ENCODE data around the gene DUSP15.

DNA sequence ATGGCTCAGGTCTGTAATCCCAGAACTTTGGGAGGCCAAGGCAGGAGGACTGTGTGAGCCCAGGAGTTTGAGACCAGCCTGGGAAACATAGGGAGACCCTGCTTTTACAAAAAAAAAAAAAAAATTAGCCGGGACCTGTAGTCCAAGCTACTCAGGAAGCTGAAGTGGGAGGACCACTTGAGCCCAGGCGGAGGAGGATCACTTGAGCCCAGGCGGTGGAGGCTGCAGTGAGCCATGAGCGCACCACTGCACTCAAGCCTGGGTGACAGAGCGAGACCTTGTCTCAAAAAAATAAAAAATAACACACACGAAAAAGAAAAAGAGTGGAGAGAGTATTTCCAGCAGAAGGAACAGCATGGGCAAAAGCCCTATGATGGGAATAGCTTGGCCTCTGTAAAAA is 2.1 kb upstream of the DUSP15 start:
- TF ChIP-seq POLR2A (IDR thresholded peaks at IDR 0.05; ENCODE audit: extremely low read depth, insufficient read length) (no peak), MYC (IDR thresholded peaks at IDR 0.05; ENCODE audit: low read depth, low read length) (no peak)
- TF ChIP-seq, protein P1, sequence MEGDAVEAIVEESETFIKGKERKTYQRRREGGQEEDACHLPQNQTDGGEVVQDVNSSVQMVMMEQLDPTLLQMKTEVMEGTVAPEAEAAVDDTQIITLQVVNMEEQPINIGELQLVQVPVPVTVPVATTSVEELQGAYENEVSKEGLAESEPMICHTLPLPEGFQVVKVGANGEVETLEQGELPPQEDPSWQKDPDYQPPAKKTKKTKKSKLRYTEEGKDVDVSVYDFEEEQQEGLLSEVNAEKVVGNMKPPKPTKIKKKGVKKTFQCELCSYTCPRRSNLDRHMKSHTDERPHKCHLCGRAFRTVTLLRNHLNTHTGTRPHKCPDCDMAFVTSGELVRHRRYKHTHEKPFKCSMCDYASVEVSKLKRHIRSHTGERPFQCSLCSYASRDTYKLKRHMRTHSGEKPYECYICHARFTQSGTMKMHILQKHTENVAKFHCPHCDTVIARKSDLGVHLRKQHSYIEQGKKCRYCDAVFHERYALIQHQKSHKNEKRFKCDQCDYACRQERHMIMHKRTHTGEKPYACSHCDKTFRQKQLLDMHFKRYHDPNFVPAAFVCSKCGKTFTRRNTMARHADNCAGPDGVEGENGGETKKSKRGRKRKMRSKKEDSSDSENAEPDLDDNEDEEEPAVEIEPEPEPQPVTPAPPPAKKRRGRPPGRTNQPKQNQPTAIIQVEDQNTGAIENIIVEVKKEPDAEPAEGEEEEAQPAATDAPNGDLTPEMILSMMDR (IDR thresholded peaks at IDR 0.05; ENCODE audit: low read depth, low read length): no peak

All from NB4 (cell line).